GM21717 (cell line): Measurements from ENCODE around the gene PPP1R9B.

Source experiments
- ATAC-seq: cut with Tn5 transposase; IDR thresholded peaks from one replicate; pipeline ENCODE4 v1.9.1; 2021; ENCODE audit warnings: mild to moderate bottlenecking, moderate library complexity; ENCODE audit not compliant: unreplicated experiment

The PPP1R9B gene

GRCh38 chr17:50129728-50130558 is 20.5 kb downstream of the PPP1R9B start, which contains the start of gene SAMD14:
TSS of gene SAMD14 (minus strand) at chr17:50130160. CDS start at chr17:50124959, 5,201 bp downstream.
- ATAC-seq = no peak

DNA sequence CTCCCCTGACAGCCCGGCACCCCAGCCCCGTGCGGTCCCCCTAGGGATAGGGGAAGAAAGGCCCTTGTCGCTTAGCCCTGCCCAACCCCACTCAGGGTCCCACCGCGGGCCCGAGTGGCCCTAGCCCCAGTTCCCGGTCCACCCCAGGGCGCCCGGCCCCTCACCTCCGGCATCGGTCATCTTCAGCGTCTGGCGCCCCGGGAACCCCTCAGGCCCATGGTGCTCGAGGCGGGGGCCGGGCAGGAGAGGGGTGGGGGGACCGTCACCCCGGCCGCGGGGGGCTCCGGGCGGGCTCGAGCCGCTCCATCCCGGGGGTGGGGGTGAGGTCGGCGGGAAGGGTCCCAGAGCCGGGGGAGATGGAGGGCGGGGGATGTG is 21.1 kb downstream of the PPP1R9B start:
- no peak for ATAC-seq

GRCh38 chr17:50128441-50129352 is 21.8 kb downstream of the PPP1R9B start:
- no peak for ATAC-seq

DNA sequence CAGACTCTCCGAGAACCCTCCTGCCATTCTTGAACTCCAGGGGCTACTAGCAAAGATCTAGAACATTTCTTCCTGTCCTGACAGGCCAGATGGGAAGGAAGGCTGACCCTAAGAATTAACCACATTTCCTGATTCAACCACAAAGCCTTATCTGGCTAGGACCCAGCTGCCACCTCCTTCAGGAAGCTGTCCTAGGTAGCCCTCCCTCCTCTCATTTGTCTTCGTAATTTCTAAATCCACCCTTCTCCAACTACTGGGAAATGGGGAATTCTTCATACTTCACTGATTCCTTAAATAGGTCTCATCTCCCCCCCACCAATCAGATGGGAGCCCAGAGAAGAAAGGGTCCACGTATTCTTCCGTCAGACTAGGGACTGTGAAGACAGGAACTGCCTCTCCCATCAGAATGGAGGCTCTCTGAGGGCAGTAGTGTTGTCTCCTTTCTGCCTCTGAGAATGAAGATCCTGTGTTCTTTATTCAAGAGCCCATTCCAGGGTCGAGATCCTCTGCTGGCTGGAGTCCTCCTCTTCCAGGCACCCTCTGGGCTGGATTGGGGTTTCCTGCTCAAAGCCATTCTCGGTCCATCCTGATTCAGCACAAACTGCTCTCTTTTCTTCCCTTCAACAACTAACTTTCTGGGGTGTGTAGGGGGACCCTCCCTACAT is 22.6 kb downstream of the PPP1R9B start:
- ATAC-seq = no peak

GRCh38 chr17:50125420-50125997 is 25.0 kb downstream of the PPP1R9B start:
- ATAC-seq = no peak

DNA sequence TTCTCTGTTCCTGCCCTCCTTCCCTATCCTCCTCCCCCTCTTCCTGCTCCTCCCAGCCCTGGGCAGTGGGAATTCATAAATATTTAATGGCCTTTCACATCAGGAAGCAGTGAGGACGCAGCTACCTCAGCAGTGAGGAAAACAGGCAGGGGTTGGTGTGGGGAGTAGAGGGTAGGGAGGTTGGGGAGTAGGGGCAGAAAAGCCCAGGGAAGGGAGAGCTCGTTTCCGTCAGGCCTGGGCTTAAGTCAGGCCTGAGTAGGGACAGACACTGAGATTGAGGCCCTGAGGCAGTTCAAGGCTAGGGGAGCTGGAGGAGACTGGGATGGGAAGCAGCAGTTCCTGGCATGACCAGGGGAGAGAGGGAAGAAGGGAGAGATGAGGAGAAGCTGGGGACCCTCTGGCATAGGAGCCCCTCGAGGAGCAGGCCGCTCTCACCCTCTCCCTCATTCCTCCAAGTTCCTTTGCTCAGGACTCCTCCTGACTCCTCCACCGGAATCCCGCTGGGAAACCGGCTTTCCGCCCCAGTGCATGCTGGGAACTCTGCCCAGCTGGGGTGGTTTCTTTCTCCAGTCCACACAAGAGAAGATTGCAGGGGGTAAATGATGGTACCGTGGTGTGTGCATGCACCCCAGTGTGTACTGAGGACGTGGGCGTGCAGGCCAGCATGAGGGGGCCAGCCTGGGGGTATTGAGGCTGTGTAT is 26.7 kb downstream of the PPP1R9B start:
- ATAC-seq = no peak

DNA sequence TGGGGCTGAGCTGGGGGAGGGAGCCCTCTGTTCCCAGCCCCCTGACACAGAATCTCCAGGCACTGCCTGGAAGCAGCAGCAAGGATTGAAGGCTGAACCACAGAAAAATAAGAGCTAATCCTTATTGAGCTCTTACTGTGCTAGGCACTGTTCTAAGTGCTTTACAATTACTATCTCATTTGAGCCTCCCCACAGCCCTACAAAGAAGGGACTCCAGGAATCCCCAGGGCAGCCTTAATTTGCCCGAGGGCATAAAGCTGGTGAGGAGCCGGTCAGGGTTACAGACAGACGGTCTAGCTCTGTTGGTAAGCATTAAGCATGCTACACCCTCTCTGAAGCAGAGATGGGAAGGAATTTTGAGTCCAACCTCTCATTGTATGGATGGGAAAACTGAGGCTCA is 27.5 kb downstream of the PPP1R9B start:
- no peak for ATAC-seq

DNA sequence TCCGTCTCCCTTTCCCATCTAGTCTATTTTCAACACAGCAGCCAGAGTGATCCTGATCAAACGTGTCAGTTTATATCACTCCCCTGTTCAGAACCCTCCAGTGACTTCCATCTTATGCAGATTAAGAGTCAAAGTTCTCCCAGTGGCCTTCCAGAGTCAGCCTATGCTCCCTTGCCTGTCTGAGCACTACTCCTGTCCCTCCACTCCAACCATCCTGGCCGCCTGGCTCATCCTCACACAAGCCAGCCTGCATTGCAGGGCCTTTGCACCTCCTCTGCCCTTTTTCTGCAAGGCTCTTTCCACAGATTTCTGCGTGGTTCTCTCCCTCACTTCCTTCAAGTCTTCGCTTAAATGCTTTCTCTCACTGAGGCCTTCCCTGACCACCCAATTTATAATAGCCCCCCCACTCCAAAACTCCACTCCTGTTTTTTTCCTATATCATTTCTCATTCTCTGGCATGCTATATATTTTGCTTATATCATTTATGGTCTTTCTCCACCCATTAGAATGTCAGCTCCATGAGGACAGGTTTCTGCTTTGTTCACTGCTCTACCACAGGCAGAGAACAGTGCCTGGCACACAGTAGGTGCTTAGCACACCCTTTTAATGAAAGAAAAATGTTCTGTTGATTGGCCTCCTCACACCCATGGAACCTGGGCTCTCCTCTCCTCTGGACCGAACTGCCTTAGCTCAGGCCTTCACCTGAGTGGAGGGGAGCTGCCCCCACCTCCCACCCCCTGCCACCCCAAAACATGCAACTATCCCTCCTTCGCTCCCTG is 29.8 kb downstream of the PPP1R9B start:
- ATAC-seq = no peak

DNA sequence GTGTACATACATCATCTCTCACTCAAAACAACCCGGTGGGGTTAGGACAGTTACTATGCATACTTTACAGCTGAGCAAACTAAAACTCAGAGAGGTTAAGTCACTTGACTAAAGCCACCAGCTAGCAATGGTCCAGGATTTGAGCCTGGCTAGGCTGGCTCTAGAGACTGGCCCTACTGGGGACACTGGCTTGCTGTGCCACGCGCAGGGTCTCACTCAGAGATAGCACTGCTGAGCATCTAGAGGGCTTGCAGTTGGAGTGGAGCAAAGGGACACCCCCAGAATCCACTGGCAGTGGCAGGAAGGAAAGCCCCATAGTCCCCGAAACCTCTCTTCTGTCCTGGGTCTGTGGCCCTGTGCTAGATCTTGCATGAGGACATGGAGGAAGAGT is 31.7 kb downstream of the PPP1R9B start:
- ATAC-seq = no peak

DNA sequence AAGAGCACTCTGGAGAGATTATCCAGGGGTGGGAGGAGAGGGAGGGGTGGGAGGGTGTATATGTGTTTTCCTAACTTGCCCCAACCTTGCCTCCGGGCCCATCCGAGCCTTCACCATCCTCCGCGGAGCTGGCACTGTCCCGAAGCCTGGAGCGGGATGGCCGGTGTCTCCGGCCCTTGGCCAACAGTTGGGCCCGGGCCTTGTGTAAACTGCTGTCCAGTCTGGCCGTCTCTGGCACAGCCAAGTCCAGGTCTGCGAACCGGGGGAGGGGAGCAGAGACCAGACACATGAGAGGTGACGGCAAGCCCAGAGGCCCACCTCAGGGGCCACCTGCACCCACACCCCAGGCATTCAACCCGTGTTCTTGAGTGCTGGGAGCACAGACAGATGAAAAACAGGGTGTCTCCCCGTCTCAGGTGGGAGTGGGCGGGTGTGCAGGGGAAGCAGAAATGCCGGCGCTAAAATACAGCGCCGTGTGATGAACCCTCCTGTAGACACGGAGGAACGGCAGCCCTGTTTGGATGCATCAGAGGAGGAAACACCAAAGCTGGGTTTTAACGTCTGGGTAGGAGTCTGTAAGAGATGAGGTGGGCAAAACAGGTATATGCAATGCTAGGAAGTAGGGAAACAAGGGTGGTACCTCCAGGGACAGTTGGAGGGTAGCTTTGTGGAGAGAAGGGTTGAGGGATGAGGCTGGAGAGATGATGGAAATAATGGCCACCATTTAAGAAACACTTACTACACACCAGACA is 32.2 kb downstream of the PPP1R9B start:
- no peak for ATAC-seq

GRCh38 chr17:50117202-50118051 is 33.0 kb downstream of the PPP1R9B start:
- no peak for ATAC-seq

GRCh38 chr17:50115756-50116155 is 34.7 kb downstream of the PPP1R9B start:
- ATAC-seq = no peak

DNA sequence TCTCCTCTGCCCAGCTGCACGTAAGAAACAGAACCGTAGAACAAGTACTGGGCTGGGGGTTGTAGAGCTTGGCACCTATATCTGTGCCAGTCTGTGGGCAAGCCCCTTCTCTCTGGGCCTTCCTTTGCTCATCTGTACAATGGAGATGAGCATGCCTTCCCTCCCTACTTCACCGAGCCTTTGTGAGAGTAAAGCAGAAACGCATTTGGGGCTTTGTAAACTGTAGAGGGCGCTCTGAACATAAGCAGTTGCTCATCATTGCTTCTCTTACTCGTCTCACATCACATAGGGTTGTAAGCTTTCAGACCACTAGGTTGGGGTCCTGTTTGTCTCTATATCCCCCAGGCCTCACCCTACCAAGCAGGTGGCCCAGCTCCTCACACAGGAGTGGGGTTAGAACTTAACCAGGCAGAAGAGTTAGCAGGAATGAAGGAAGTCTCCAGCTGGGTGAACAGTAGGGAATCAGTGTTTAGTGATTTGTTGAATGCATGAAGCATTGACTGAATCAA is 35.6 kb downstream of the PPP1R9B start:
- ATAC-seq = no peak

GRCh38 chr17:50114401-50114800 is 36.1 kb downstream of the PPP1R9B start:
- ATAC-seq = no peak

DNA sequence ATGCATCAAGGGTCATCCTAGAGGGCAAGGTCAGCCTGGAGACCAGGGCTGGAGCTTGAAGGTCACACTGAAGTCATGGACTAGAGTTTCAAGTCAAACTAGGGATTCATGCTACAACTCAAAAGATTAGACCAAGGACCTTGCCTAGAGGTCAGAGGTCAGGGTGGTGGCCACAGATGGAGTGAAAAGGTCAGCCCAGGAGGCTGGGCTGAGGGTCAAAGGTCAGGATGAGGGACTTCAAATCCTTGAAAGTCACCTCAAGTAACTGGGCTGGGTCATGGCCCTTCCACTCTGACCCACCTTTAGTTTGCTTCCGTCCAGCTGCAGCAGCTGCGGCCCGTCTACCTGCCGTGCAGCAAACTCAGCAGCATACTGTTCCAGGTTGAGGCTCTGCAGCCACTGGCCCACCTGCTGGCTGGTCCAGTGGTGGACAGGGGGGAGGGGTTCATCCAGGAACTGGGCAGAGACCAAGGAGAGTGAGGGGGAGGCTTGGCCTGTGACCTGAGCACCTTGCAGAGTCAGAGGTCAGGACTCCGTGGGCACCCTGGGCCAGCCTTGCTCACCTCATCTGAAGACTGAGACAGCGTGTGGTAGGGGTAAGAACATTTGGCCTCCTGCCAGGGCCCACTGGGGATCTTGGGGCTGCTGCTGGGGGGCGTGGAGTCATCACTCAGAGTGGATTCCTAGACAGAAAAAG is 36.7 kb downstream of the PPP1R9B start:
- ATAC-seq = no peak

GRCh38 chr17:50112694-50113093 is 37.8 kb downstream of the PPP1R9B start:
- ATAC-seq = no peak
